SK-N-SH (cell line): ENCODE measurements around the gene CKAP4. TPM values are rescaled to one million over a fixed set of nuclear protein-coding genes. Genes with fewer than 3 reads are reported as not detected.

ENCODE experiments used
- CTCF ChIA-PET: fragments of 300-600, 350-600 bp; formaldehyde crosslinking; extraction: SDS; loops from one replicate; lab custom pipeline; 2021; lab: Yijun Ruan, JAX
- POLR2A ChIA-PET: fragments of 350-600 bp; sonication (Branson Sonifier 250); formaldehyde crosslinking; extraction: SDS; loops from one replicate; lab custom pipeline; 2020; ENCODE audit warnings: antibody characterized with exemption, inconsistent platforms; lab: Yijun Ruan, JAX
- DNase-seq: peaks from one replicate; pipeline ENCODE4 v3.0.0; 2012
- H2AFZ ChIP-seq: fragments of 200-600 bp; sonication (generic); 2 replicates; pipeline ENCODE4 v1.8.1; 2016; ENCODE audit warnings: antibody characterized with exemption, mild to moderate bottlenecking, low read depth
- H3F3A ChIP-seq: fragments of 200-600 bp; sonication (generic); replicated peaks from 2 replicates; pipeline ENCODE3; 2016; ENCODE audit warnings: antibody characterized with exemption, mild to moderate bottlenecking; ENCODE audit not compliant: insufficient read depth
- H3K27ac ChIP-seq, 2 experiments: fragments of 200-500 bp in 1 of 2; fragments of 200-600 bp in 1 of 2; sonication (Bioruptor generic) in 1 of 2; sonication (generic), shearing (Covaris generic) in 1 of 2; 2 replicates each; pipeline versions ENCODE4 v1.5.1 to v1.6.1; 2014 to 2016; ENCODE audit warnings: low read depth in 2 of 2, inconsistent platforms in 1 of 2, low read length in 1 of 2, mild to moderate bottlenecking in 1 of 2, mixed read lengths in 1 of 2
- H3K27me3 ChIP-seq: fragments of 200-600 bp; sonication (generic), shearing (Covaris generic); 2 replicates; pipeline ENCODE4 v1.6.1; 2016; ENCODE audit warnings: mixed run types; ENCODE audit not compliant: insufficient read depth
- H3K36me3 ChIP-seq, 2 experiments: fragments of 200-500 bp in 1 of 2; fragments of 200-600 bp in 1 of 2; sonication (Bioruptor generic) in 1 of 2; sonication (generic) in 1 of 2; replicated peaks in 1 of 2; 2 replicates each; pipeline versions ENCODE3 to v1.5.1; 2014 to 2016; ENCODE audit warnings: low read length in 1 of 2, mild to moderate bottlenecking in 1 of 2; ENCODE audit not compliant: insufficient read depth in 2 of 2, control insufficient read depth in 1 of 2
- H3K4me1 ChIP-seq, 2 experiments: fragments of 200-500 bp in 1 of 2; fragments of 200-600 bp in 1 of 2; sonication (Bioruptor generic) in 1 of 2; sonication (generic), shearing (Covaris generic) in 1 of 2; 2 replicates each; pipeline versions ENCODE4 v1.5.1 to v1.6.1; 2014 to 2016; ENCODE audit warnings: low read depth in 1 of 2, low read length in 1 of 2, mixed run types in 1 of 2; ENCODE audit not compliant: insufficient read depth in 2 of 2, control insufficient read depth in 1 of 2
- H3K4me2 ChIP-seq: fragments of 200-600 bp; sonication (generic), shearing (Covaris generic); 2 replicates; pipeline ENCODE4 v1.6.1; 2017; ENCODE audit warnings: mixed run types
- H3K4me3 ChIP-seq, 2 experiments: fragments of 200-500 bp in 1 of 2; fragments of 200-600 bp in 1 of 2; sonication (Bioruptor generic) in 1 of 2; sonication (generic), shearing (Covaris generic) in 1 of 2; 2 replicates each; pipeline versions ENCODE4 v1.5.1 to v1.8.1; 2014 to 2016; ENCODE audit warnings: low read depth in 2 of 2, inconsistent platforms in 1 of 2, low read length in 1 of 2, mild to moderate bottlenecking in 1 of 2, mixed read lengths in 1 of 2, moderate library complexity in 1 of 2
- H3K79me2 ChIP-seq: fragments of 200-600 bp; sonication (generic); 2 replicates; pipeline ENCODE4 v1.8.1; 2017; ENCODE audit warnings: mild to moderate bottlenecking; ENCODE audit not compliant: insufficient read depth
- H3K9ac ChIP-seq: fragments of 200-600 bp; sonication (generic); 2 replicates; pipeline ENCODE4 v1.6.1; 2017; ENCODE audit warnings: mixed run types
- H3K9me2 ChIP-seq: fragments of 200-600 bp; sonication (generic); 2 replicates; pipeline ENCODE4 v1.6.1; 2017; ENCODE audit warnings: mixed run types
- H3K9me3 ChIP-seq: fragments of 200-600 bp; sonication (generic); 2 replicates; pipeline ENCODE4 v1.6.1; 2017; ENCODE audit warnings: mixed run types, mild to moderate bottlenecking, moderate library complexity
- H4K20me1 ChIP-seq: fragments of 200-600 bp; sonication (generic); 2 replicates; pipeline ENCODE4 v1.6.1; 2017; ENCODE audit warnings: mild to moderate bottlenecking, mixed run types; ENCODE audit not compliant: insufficient read depth
- CHD2 ChIP-seq: fragments of 150-350 bp; IDR thresholded peaks from 2 replicates; pipeline ENCODE4 v1.6.1; 2018; ENCODE audit warnings: low read length; ENCODE audit not compliant: partially characterized antibody
- EZH2phosphoT487 ChIP-seq: fragments of 200-600 bp; sonication (generic); IDR thresholded peaks from 2 replicates; pipeline ENCODE4 v1.6.1; 2017; ENCODE audit warnings: low read depth, mixed run types, mild to moderate bottlenecking, antibody characterized with exemption, moderate library complexity, borderline replicate concordance
- FOXJ3 ChIP-seq: sonication (generic); formaldehyde crosslinking; IDR thresholded peaks from 2 replicates; pipeline ENCODE4 v1.5.1; 2020; ENCODE audit warnings: mild to moderate bottlenecking, missing genetic modification reagents
- MAX ChIP-seq: IDR thresholded peaks from 2 replicates; pipeline ENCODE4 v1.4.0; 2012; ENCODE audit warnings: low read depth
- MEF2A ChIP-seq: IDR thresholded peaks from 2 replicates; pipeline ENCODE4 v1.4.0; 2012; ENCODE audit warnings: low read depth, borderline replicate concordance
- PBX3 ChIP-seq: IDR thresholded peaks from 2 replicates; pipeline ENCODE4; 2012
- POLR2AphosphoS5 ChIP-seq: IDR thresholded peaks from 2 replicates; pipeline ENCODE4 v1.6.1; 2012; ENCODE audit warnings: low read depth, low read length
- REST ChIP-seq: IDR thresholded peaks from 2 replicates; pipeline ENCODE4 v1.6.1; 2012; ENCODE audit warnings: mild to moderate bottlenecking, low read depth, low read length, moderate library complexity
- RFX5 ChIP-seq: IDR thresholded peaks from 2 replicates; pipeline ENCODE4 v1.6.1; 2012; ENCODE audit warnings: mild to moderate bottlenecking, improper control_type of control experiment, low read length
- RXRA ChIP-seq: IDR thresholded peaks from 2 replicates; pipeline ENCODE4 v1.4.0; 2012; ENCODE audit warnings: low read depth, mild to moderate bottlenecking, borderline replicate concordance
- TAF1 ChIP-seq: IDR thresholded peaks from 2 replicates; pipeline ENCODE4 v1.6.1; 2012; ENCODE audit warnings: low read depth, mild to moderate bottlenecking, low read length, moderate library complexity, borderline replicate concordance
- TCF12 ChIP-seq: IDR thresholded peaks from 2 replicates; pipeline ENCODE4 v1.4.0; 2012
- TEAD4 ChIP-seq: IDR thresholded peaks from 2 replicates; pipeline ENCODE4 v1.4.0; 2012; ENCODE audit warnings: mild to moderate bottlenecking, borderline replicate concordance; ENCODE audit not compliant: insufficient read depth
- USF1 ChIP-seq: IDR thresholded peaks from 2 replicates; pipeline ENCODE4 v1.4.0; 2012; ENCODE audit warnings: low read depth, borderline replicate concordance
- USF2 ChIP-seq: fragments of 150-350 bp; IDR thresholded peaks from 2 replicates; pipeline ENCODE4 v1.6.1; 2017; ENCODE audit warnings: antibody characterized with exemption, low read length, low read depth, borderline replicate concordance
- WGBS: methylation state at CpG from one replicate; pipeline ENCODE4 v1.1.6; 2017; ENCODE audit warnings: low lambda C conversion rate; 5-methylcytosine and 5-hydroxymethylcytosine counted together
- polyA plus RNA-seq, 3 experiments: library from polyadenylated mRNA; depleted of rRNA; stranded (reverse); fragments of >200 nt; gene quantifications; 2 replicates each; pipeline ENCODE4 v1.2.3, GENCODE V29; 2012

Gene CKAP4
- polyA plus RNA-seq, 1 of the 3 experiments (the other 2 are of a cell fraction) = 113 TPM

GRCh38 chr12:106292339-106292738, 44.5 kb upstream of the CKAP4 start:
- Histone ChIP-seq H3F3A (peaks cover 19% of the 10 kb centered on the region), H3K9me2 (no peaks in the 10 kb centered on the region), H4K20me1 (no peaks in the 10 kb centered on the region), H3K27me3 (no peaks in the 10 kb centered on the region), H3K4me2 (no peak overlapping the region), H3K79me2 (no peaks in the 10 kb centered on the region), H3K9me3 (no peaks in the 10 kb centered on the region), H3K4me3 (no peak overlapping the region), H3K27ac (no peak overlapping the region), H3K9ac (no peak overlapping the region), H3K36me3 (no peaks in the 10 kb centered on the region), H3K4me1 (peaks cover 0 to 8% of the 10 kb centered on the region in 2 experiments; a peak in 2 of 4 replicates), H2AFZ (no peak overlapping the region)
- ChIA-PET CTCF (interaction anchor here (1.2 to 1.4 kb wide), 2 partner anchors 10 to 68 kb away, joined by 4 to 6 read pairs; no protein-coding TSS in a partner anchor), POLR2A (no interaction called here)
- no peak for DNase-seq
- 88% methylated on average over 5 of the region's 5 CpGs for WGBS
- TF ChIP-seq TEAD4 (no peak), FOXJ3 (CRISPR knock-in tag) (no peak), RFX5 (no peak), TCF12 (no peak), MEF2A (no peak), CHD2 (no peak), MAX (no peak), PBX3 (no peak), USF1 (no peak), USF2 (no peak), EZH2phosphoT487 (no peak), TAF1 (no peak), RXRA (no peak), POLR2AphosphoS5 (no peak), REST (no peak)
